Stomach smooth muscle (tissue), 2 donors: ENCODE results near the gene OR8S1.
"Not testable (repeated sequence)": the region's sequence is repeated elsewhere in the genome, so short reads cannot be mapped to it uniquely, and the experiment has no call there.

Experiments used
- H3K27ac ChIP-seq: one replicate; pipeline ENCODE4 v1.7.0; 2013; ENCODE audit warnings: mild to moderate bottlenecking, low read length, inconsistent platforms
- H3K27me3 ChIP-seq, 2 donors: one replicate each; pipeline ENCODE4 v1.7.0; 2013; ENCODE audit warnings: low read length in 2 of 2; ENCODE audit not compliant: insufficient read depth in 2 of 2, control insufficient read depth in 1 of 2
- H3K36me3 ChIP-seq, 2 donors: one replicate each; pipeline ENCODE4 v1.7.0; 2013; ENCODE audit warnings: low read length in 2 of 2; ENCODE audit not compliant: control insufficient read depth in 2 of 2, insufficient read depth in 2 of 2
- H3K4me1 ChIP-seq: one replicate; pipeline ENCODE4 v1.7.0; 2013; ENCODE audit warnings: low read length; ENCODE audit not compliant: control insufficient read depth, insufficient read depth
- H3K4me3 ChIP-seq, 2 donors: one replicate each; pipeline ENCODE4 v1.7.0; 2013; ENCODE audit warnings: low read length in 2 of 2
- H3K9ac ChIP-seq, 2 donors: one replicate each; pipeline ENCODE4 v1.7.0; 2013; ENCODE audit warnings: low read length in 2 of 2, mild to moderate bottlenecking in 1 of 2
- H3K9me3 ChIP-seq, 2 donors: one replicate each; pipeline ENCODE4 v1.7.0; 2013; ENCODE audit warnings: low read length in 2 of 2; ENCODE audit not compliant: control insufficient read depth in 2 of 2
- donor health status: healthy.
- donor health status: Pancreatic carcinoma.

Gene OR8S1

DNA sequence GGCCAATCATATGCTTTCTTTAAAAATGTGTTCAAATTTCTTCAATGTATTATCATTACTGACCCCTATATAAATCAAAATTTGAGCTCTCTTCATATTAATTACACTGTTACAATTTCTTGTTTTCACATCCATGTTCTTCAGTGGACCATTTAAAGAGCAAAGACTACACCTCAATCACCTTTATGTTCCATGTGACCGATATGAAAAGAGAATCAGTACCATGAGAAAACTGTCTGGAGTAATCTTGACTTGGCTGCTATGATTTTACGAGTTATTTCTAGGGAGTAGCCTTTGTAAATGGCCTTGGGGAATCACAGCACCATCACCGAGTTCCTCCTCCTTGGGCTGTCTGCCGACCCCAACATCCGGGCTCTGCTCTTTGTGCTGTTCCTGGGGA, at the start of gene OR8S1:
Gene OR8S1 (plus strand): TSS at position 301 of the 400 bp plus-strand sequence. CDS start 0 bp downstream, at position 301.
- no peaks in the 10 kb centered on the region for H3K9me3 ChIP-seq

DNA sequence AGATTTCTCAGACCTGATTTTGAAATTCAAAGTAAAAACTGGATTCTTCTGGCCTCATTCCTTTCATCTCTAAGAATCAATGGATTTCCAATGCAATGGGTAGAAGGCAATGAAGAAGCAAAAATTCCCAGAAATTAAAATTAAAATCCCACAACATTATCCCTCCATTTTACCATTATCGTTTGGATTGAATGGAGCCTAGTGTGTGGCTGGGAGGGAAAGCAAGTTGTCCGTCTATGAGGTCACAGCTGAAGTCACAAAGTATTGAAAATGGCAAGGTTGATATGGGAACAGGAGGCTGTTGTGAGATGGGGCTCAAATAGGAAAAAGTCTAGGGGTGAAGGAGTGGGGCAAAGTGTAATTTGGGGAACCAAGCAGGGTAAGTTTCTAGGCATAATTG, 43.2 kb upstream of the OR8S1 start, which contains the start of gene C12orf54:
Gene C12orf54 (plus strand): TSS at position 301 of the 400 bp plus-strand sequence. CDS start 799 bp downstream, outside the sequence.
- Histone ChIP-seq H3K27ac (no peak within 1 kb of the TSS), H3K9me3 (peaks cover 0 to 2% of the 10 kb centered on the region in 2 donors), H3K36me3 (no peaks in the 10 kb centered on the region), H3K4me1 (no peaks in the 10 kb centered on the region), H3K4me3 (no peak within 1 kb of the TSS), H3K9ac (no peak within 1 kb of the TSS), H3K27me3 (no peaks in the 10 kb centered on the region)

More for the DNA sequence above, at the start of gene OR8S1:
- Histone ChIP-seq H3K27ac (no peak within 1 kb of the TSS), H3K4me1 (no peaks in the 10 kb centered on the region), H3K9ac (no peak within 1 kb of the TSS), H3K27me3 (no peaks in the 10 kb centered on the region), H3K36me3 (no peaks in the 10 kb centered on the region), H3K4me3 (no peak within 1 kb of the TSS)

- no peak overlapping the region for H3K4me3 ChIP-seq
- no peaks in the 10 kb centered on the region for H3K4me1 ChIP-seq
- no peak overlapping the region for H3K9ac ChIP-seq
- H3K36me3 ChIP-seq, result no peaks in the 10 kb centered on the region
- H3K9me3 ChIP-seq, result peaks cover 0 to 2% of the 10 kb centered on the region in 2 donors
- H3K27me3 ChIP-seq, result no peaks in the 10 kb centered on the region
- no peak overlapping the region for H3K27ac ChIP-seq
Observed at GRCh38 chr12:48482930-48483329, 42.5 kb upstream of the OR8S1 start.

- Histone ChIP-seq H3K36me3 (no peaks in the 10 kb centered on the region), H3K9ac (no peak overlapping the region), H3K27ac (no peak overlapping the region), H3K27me3 (no peaks in the 10 kb centered on the region), H3K4me3 (no peak overlapping the region), H3K4me1 (no peaks in the 10 kb centered on the region), H3K9me3 (peaks cover 0 to 2% of the 10 kb centered on the region in 2 donors)
Observed at GRCh38 chr12:48486261-48486660, 39.2 kb upstream of the OR8S1 start.

- H3K27ac ChIP-seq, result no peak overlapping the region
- no peaks in the 10 kb centered on the region for H3K4me1 ChIP-seq
- H3K27me3 ChIP-seq, result no peaks in the 10 kb centered on the region
- no peak overlapping the region for H3K4me3 ChIP-seq
- no peak overlapping the region for H3K9ac ChIP-seq
- no peaks in the 10 kb centered on the region for H3K9me3 ChIP-seq
- no peaks in the 10 kb centered on the region for H3K36me3 ChIP-seq
Observed at GRCh38 chr12:48486679-48487078, 38.8 kb upstream of the OR8S1 start.

- Histone ChIP-seq H3K36me3 (no peaks in the 10 kb centered on the region), H3K4me1 (no peaks in the 10 kb centered on the region), H3K9me3 (no peaks in the 10 kb centered on the region), H3K9ac (no peak overlapping the region), H3K27me3 (no peaks in the 10 kb centered on the region), H3K27ac (no peak overlapping the region), H3K4me3 (no peak overlapping the region)
Observed at GRCh38 chr12:48489012-48489411, 36.4 kb upstream of the OR8S1 start.

- not testable (repeated sequence) for H3K9me3 ChIP-seq, H3K4me1 ChIP-seq, H3K9ac ChIP-seq, H3K36me3 ChIP-seq, H3K27ac ChIP-seq, H3K4me3 ChIP-seq, H3K27me3 ChIP-seq
Observed at GRCh38 chr12:48489456-48489855, 36.0 kb upstream of the OR8S1 start.

DNA sequence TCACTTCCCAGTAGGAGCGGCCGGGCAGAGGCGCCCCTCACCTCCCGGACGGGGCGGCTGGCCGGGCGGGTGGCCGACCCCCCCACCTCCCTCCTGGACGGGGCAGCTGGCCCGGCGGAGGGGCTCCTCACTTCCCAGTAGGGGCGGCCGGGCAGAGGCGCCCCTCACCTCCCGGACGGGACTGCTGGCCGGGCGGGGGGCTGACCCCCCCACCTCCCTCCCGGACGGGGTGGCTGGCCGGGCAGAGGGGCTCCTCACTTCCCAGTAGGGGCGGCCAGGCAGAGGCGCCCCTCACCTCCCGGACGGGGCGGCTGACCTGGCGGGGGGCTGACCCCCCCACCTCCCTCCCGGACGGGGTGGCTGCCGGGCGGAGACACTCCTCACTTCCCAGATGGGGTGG, 25.2 kb upstream of the OR8S1 start:
- not testable (repeated sequence) for H3K4me1 ChIP-seq, H3K4me3 ChIP-seq, H3K9ac ChIP-seq, H3K27ac ChIP-seq, H3K27me3 ChIP-seq, H3K36me3 ChIP-seq, H3K9me3 ChIP-seq

GRCh38 chr12:48506836-48507235, 18.6 kb upstream of the OR8S1 start:
- not testable (repeated sequence) for H3K9ac ChIP-seq, H3K9me3 ChIP-seq

DNA sequence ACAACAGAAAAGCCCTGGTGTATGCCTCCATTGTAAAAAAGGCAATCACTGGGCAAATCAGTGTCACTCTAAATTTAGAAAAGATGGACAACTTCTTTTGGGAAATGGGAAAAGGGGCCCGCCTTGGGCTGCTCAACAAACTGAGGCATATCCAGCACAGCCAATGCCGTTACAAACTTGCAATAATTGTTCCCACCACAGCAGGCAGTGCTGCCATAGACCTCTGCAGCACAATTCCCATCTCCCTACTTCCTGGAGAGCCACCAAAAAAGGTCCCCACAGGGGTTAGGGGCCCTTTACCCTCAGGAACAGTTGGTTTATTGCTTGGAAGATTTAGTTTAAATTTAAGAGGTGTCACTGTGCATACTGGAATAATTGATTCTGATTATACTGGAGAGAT, 16.4 kb upstream of the OR8S1 start:
- no peaks in the 10 kb centered on the region for H3K9me3 ChIP-seq
- H3K9ac ChIP-seq, result no peak overlapping the region
- H3K36me3 ChIP-seq, result no peaks in the 10 kb centered on the region
- no peaks in the 10 kb centered on the region for H3K27me3 ChIP-seq
- no peaks in the 10 kb centered on the region for H3K4me1 ChIP-seq
- no peak overlapping the region for H3K4me3 ChIP-seq
- no peak overlapping the region for H3K27ac ChIP-seq

More at GRCh38 chr12:48506836-48507235, 18.6 kb upstream of the OR8S1 start:
- not testable (repeated sequence) for H3K36me3 ChIP-seq, H3K4me3 ChIP-seq, H3K27me3 ChIP-seq, H3K4me1 ChIP-seq, H3K27ac ChIP-seq

DNA sequence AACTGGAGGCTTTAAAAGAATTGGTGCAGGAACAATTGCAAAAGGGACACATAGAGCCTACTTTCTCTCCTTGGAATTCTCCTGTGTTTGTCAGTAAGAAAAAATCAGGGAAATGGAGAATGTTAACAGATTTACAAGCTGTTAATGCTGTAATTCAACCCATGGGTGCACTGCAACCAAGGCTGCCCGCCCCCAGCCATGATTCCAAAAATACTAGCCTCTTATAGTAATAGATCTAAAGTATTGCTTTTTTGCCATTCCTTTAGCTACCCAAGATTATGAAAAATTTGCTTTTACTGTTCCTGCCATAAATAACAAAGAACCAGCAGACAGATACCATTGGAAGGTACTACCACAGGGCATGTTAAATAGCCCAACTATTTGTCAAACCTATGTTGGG, 15.3 kb upstream of the OR8S1 start:
- Histone ChIP-seq H3K9ac (no peak overlapping the region), H3K4me3 (no peak overlapping the region), H3K27me3 (no peaks in the 10 kb centered on the region), H3K4me1 (no peaks in the 10 kb centered on the region), H3K9me3 (no peaks in the 10 kb centered on the region), H3K27ac (no peak overlapping the region), H3K36me3 (no peaks in the 10 kb centered on the region)
